ENCODE data around the gene LBP.

- TF ChIP-seq, protein P1, sequence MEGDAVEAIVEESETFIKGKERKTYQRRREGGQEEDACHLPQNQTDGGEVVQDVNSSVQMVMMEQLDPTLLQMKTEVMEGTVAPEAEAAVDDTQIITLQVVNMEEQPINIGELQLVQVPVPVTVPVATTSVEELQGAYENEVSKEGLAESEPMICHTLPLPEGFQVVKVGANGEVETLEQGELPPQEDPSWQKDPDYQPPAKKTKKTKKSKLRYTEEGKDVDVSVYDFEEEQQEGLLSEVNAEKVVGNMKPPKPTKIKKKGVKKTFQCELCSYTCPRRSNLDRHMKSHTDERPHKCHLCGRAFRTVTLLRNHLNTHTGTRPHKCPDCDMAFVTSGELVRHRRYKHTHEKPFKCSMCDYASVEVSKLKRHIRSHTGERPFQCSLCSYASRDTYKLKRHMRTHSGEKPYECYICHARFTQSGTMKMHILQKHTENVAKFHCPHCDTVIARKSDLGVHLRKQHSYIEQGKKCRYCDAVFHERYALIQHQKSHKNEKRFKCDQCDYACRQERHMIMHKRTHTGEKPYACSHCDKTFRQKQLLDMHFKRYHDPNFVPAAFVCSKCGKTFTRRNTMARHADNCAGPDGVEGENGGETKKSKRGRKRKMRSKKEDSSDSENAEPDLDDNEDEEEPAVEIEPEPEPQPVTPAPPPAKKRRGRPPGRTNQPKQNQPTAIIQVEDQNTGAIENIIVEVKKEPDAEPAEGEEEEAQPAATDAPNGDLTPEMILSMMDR (IDR thresholded peaks at IDR 0.05; ENCODE audit: low read depth, low read length): no peak
- TF ChIP-seq, protein P2, sequence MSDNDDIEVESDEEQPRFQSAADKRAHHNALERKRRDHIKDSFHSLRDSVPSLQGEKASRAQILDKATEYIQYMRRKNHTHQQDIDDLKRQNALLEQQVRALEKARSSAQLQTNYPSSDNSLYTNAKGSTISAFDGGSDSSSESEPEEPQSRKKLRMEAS (IDR thresholded peaks at IDR 0.05; ENCODE audit: low read depth, low read length): no peak
- TF ChIP-seq POLR2A (IDR thresholded peaks at IDR 0.05; ENCODE audit: extremely low read depth, insufficient read length): no peak
Measured at GRCh38 chr20:38297916-38298674, 48.2 kb upstream of the LBP start.
